Stimulated activated CD8-positive, alpha-beta memory T cell treated with anti-CD3 and anti-CD28 coated beads, Interleukin-7, amount 100 ng/mL, for 48 hours (primary cell): ENCODE data around the gene ACO2.
"Not testable (repeated sequence)": the region's sequence is repeated elsewhere in the genome, so short reads cannot be mapped to it uniquely, and the experiment has no call there.

Experiments used
- DNase-seq, 2 donors: peaks; one replicate each; pipeline ENCODE4 v3.0.0-alpha.2; 2020; ENCODE audit warnings: low read depth in 1 of 2; ENCODE audit errors: extremely low read depth in 1 of 2

ACO2 gene

GRCh38 chr22:41563051-41563711 lies 94.3 kb downstream of the ACO2 start:
- DNase-seq: no peak

- DNase-seq: no peak
Observed at GRCh38 chr22:41564563-41564962, 95.6 kb downstream of the ACO2 start.

GRCh38 chr22:41565403-41566054 lies 96.6 kb downstream of the ACO2 start:
- DNase-seq: peak in 1 of 2 donors; percentile 31

GRCh38 chr22:41567512-41567768 lies 98.5 kb downstream of the ACO2 start:
- no peak for DNase-seq

GRCh38 chr22:41568811-41569210 lies 99.9 kb downstream of the ACO2 start:
- DNase-seq: no peak

- no peak for DNase-seq
Observed at GRCh38 chr22:41570221-41570620, 101.3 kb downstream of the ACO2 start.

GRCh38 chr22:41571786-41572185 lies 102.9 kb downstream of the ACO2 start:
- DNase-seq: no peak

- not testable (repeated sequence) for DNase-seq
Observed at GRCh38 chr22:41572305-41572704, 103.4 kb downstream of the ACO2 start.

- DNase-seq: no peak
Observed at GRCh38 chr22:41573677-41574076, 104.8 kb downstream of the ACO2 start.

GRCh38 chr22:41574847-41575381 lies 106.0 kb downstream of the ACO2 start:
- no peak for DNase-seq

GRCh38 chr22:41575533-41575932 lies 106.6 kb downstream of the ACO2 start:
- no peak for DNase-seq

- peak in 1 of 2 donors; percentile 13 for DNase-seq
Observed at GRCh38 chr22:41576877-41577276, 108.0 kb downstream of the ACO2 start.

- no peak for DNase-seq
Observed at GRCh38 chr22:41578114-41578513, 109.2 kb downstream of the ACO2 start.
